ENCODE data around the gene MAP1LC3B2. TPM values are rescaled to one million over a fixed set of nuclear protein-coding genes. Genes with fewer than 3 reads are reported as not detected.

The MAP1LC3B2 gene
- total RNA-seq, 1 experiment from 2014 or later = not detected

DNA sequence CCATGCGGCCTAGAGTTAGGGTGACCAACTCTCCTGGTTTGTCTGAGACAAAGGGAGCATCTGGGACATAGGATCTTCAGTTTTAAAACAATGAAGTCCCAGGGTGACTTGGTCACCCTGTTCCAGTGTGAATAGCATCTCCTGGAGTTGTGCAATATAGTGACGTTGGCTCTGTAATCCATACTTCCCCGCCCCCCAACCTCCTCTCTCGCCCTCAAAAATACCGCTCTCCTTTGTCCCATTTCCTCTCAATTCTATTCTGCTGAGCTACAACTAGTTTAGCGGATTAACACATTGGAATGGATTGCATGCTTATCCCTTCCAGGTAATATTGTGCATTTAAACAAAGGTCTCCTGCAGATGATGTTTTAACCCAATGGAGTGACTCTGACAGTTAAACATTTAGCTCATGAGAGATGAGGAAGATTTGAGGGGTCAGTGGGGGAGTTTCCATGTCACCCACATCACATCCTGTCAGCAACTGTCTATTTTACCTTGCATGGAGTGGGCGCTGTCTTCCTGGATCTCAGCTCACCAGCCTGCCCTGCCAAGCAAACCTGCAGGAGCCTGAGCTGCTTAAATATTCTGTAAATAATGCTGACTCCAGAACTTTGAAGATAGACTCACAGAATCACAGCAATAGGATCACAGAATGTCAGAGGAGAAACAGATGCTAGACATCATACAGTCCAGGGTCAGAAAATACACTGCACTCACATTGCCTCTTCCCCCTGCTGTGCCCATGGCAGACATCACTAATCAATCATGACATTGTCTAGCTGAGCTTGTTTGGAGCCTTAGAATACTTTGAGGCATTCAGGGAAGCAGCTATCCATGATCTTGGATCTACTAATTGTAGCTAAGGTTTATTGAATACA, 43.0 kb downstream of the MAP1LC3B2 start:
- no peak for DNase-seq (ENCODE audit: low read depth, low spot score)
- in situ Hi-C loops (cut with HindIII; ENCODE audit: low pct_unique_long_range_greater_than_20kb, low sequenced_read_pairs) = no loop called here

DNA sequence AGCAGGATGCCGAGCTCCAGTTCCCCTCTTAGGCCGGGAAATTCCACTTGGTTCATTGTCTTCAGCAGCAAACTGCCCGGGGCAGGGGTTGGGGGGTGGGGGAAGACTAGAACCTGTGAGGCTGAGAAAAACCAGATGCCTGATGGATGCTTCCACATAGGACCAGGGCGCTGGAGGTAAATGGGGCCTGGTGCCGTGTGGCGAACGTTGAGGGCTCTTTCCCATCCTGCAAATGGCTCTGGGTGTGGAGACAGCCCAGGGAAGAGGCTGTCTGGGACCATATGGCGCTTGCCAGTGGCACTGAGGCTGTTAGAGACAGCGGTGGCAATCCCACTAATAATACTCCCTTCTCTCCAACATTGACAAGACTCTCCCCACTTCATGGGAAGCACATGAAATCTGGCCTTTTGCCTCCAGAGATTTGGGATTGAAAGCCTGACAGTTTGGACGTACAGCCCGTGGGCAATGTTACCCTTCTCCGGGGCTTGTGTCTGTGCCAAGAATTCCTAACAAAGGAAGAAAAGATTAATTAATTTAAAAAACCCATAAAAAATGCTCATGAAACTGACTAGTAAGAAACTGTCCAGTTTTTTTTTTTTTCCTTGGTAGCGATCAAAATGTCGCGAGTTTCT, 44.5 kb downstream of the MAP1LC3B2 start:
- no peak for DNase-seq (ENCODE audit: low read depth, low spot score)
- in situ Hi-C loops (cut with HindIII; ENCODE audit: low pct_unique_long_range_greater_than_20kb, low sequenced_read_pairs) = no loop called here

DNA sequence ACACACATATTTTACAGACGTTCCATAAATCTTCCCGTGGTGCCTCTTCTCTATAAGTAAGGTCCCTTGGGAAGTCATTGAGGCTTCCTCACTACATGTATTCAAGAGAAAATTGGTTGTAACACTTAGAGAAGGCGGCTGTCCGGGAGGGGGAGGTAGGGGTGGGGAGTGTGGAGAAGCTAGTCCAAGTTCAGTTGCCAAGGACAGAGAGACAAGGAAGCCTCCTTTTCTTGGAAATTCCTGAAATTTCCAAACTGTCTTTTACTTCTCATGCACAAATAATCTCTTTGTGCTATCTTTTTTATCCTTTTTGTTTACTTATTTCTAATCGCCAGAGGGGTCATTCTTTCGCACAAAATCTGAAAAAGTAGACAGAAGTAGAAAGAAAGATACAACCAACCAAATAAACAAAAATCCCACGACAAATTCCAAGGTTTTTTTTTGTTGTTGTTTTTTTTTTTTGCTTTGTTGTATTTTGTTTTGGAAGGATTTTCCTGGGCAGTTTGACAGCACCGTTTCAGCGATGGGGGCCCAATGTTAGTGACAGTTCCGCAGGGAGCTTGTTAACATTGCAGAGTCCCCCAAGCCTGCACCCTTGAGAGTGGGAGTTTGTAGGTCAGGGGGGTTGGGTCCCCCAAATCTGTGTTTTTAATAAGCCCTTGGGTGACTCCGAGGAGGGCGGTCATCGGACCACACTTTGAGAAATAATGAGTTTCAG, 45.2 kb downstream of the MAP1LC3B2 start:
- peak; percentile 90 for DNase-seq (ENCODE audit: low read depth, low spot score)

DNA sequence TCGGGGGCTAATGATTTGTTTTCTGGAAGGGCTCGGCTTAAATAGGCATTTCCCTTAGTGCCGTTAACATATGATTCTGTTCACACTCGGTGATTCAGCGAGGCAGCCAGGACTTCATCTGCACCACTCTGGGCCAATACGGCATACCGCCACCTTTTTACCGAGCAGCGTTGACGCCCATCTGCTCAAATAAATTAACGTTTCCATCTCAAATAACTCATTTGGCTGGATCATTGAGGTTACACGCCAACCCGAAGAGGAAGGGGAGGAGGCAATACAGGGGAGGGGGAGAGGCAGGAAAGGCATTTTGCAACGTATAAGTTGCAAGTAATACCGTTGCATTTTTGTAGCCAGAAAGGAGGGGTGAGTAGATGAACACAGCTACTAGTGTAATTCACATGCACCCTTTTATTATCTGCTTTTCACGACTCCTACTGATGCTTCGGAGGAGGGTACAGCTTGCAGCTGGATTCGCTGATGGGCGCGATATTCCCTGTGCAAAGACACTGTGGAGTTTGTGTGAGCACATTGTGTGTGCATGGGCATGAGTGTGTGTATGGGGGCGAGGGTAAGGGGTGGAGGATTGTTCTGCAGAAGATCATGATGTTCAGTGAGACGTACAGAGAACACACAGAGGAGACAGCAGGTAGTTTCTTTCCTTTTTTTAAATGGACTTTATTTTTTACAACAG, 45.9 kb downstream of the MAP1LC3B2 start:
- in situ Hi-C loops (cut with HindIII; ENCODE audit: low pct_unique_long_range_greater_than_20kb, low sequenced_read_pairs) = no loop called here

More for the DNA sequence above, 45.2 kb downstream of the MAP1LC3B2 start:
- in situ Hi-C loops (cut with HindIII; ENCODE audit: low pct_unique_long_range_greater_than_20kb, low sequenced_read_pairs) = no loop called here

DNA sequence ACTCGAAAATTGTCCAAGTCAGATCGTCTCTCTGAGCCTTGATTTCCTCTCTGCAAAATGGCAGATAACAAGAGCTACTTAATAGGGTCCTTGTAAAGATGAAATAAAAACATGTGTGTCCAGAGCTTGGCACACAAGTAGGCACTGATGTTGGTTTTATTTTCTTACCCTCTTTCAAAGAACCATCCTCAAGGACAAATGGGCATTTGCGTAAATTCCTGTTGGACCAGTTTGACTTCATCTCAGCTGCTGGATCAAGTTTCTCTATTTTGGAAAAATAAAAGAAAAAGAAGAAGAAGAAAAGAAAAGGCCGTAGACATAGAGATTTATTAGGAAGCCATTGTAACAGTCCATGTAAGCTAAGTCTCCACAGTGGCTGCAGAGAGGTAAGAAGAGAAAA, 47.2 kb downstream of the MAP1LC3B2 start:
- in situ Hi-C loops (cut with HindIII; ENCODE audit: low pct_unique_long_range_greater_than_20kb, low sequenced_read_pairs) = no loop called here
- DNase-seq (ENCODE audit: low read depth, low spot score) = no peak

More for the DNA sequence above, 45.9 kb downstream of the MAP1LC3B2 start:
- DNase-seq (ENCODE audit: low read depth, low spot score) = no peak

DNA sequence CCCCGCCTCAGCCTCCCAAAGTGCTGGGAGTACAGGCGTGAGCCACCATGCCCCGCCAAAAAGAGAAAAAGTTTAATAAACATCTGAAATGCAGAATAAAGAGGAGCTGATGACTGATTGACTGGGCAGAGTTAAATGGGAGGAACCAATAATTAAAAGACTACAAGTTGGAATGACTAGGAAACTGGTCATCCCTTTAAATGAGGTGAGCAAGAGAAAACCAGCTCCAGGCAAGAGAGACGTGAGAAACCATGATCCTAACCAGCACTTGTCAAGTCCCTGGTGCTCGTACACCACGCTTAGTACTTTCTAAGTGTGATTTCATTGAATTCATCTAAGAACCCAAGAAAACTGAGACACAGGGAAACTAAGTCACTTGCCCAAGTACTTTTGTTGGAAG, 47.9 kb downstream of the MAP1LC3B2 start:
- no peak for DNase-seq (ENCODE audit: low read depth, low spot score)
- in situ Hi-C loops (cut with HindIII; ENCODE audit: low pct_unique_long_range_greater_than_20kb, low sequenced_read_pairs) = no loop called here

DNA sequence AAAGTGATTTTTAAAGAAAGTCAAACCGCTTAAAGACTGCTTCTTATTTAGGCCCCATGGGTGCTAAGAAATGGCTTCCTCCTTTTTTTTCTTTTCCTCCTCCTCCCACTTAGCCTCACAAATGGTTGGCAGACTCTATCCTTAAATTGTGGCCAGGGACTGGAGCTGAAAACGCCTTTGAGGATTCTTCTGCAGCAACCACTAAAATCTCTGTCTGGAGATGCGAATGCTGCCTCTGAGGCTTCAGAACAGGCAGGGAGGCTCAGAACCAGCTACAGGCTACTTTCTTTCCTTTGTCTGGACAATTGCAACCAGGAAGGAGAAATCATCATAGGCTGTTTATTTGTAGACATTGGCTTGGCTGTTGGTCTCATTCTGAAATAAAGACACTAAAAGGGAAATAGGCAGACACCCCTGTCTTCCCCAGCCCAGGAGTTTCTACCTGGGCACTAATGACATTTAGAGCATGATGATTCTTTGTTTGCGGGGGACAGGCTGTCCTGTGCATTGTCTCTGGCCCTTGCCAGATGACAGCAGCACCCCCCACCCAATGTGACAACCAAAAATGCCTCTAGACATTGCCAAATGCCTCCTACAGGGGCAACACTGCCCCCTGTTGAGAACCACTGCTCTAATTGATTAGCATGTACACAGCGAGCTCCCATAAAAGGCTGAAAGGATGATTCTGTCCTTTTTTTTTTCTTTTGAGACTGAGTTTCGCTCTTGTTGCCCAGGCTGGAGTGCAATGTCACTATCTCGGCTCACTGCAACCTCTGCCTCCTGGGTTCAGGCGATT, 50.3 kb downstream of the MAP1LC3B2 start:
- DNase-seq (ENCODE audit: low read depth, low spot score) = peak; percentile 70
- in situ Hi-C loops (cut with HindIII; ENCODE audit: low pct_unique_long_range_greater_than_20kb, low sequenced_read_pairs) = no loop called here

DNA sequence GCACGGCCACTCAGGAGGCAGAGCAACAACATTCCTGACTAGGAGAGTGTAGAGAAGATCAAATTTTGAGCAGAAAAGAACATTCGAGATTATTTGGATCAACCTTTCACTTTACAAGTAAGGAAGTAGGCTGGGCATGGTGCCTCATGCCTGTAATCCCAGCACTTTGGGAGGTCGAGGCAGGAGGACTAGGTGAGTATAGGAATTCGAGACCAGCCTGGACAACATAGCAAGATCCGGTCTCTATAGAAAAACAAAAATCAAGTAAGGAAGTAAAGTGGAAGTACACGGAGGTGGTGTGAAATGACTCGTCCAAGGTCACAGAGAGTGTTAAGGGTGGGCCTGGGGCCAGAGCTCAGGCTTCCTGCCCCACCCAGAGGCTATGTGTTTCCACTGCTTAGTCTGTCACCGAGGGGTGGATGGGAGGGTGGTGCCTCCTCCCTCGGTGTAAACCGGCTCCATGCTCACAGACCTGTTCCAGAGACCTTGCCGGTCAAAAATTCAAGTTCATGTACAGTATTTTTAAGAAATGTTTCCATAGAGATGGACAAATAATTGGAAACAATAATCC, 51.9 kb downstream of the MAP1LC3B2 start:
- no peak for DNase-seq (ENCODE audit: low read depth, low spot score)
- in situ Hi-C loops (cut with HindIII; ENCODE audit: low pct_unique_long_range_greater_than_20kb, low sequenced_read_pairs) = no loop called here

DNA sequence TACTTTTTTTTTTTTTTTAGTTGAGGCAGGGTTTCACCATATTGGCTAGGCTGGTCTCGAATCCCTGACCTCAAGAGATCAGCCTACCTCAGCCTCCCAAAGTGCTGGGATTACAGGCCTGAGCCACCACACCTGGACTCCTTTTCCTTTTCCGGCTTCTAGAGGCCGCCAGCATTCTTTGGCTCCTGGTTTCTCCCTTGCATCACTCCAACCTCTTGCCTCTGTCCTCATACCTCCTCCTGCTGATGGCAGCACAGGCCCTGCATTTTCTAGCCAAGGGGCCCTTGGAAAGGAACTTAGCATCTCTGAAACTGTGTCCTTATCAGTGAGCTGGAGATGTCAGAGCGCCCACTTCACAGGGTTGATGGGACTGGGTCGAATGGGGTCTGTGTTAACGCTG, 53.3 kb downstream of the MAP1LC3B2 start:
- in situ Hi-C loops (cut with HindIII; ENCODE audit: low pct_unique_long_range_greater_than_20kb, low sequenced_read_pairs) = no loop called here
- DNase-seq (ENCODE audit: low read depth, low spot score) = no peak

DNA sequence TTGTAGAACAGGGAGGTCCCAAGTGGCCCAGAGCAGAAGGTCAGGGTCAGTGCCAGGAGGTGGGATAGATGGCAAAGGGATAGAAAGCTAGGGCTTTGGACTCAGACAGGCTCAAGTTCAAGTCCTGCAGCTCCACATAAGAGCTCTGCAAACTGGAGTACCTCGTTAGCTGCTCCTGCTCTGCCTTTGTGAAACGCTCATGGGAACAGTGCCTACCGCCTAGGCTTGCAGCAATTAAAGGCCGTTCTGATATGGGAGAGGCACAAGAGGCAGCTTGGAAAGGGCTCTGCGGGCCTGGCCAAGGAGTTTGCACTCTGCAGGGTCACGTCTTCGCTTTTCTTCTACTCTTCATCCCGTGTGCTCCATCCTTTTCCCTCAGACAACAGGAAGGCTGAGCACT, 54.1 kb downstream of the MAP1LC3B2 start:
- no peak for DNase-seq (ENCODE audit: low read depth, low spot score)
- in situ Hi-C loops (cut with HindIII; ENCODE audit: low pct_unique_long_range_greater_than_20kb, low sequenced_read_pairs) = no loop called here

DNA sequence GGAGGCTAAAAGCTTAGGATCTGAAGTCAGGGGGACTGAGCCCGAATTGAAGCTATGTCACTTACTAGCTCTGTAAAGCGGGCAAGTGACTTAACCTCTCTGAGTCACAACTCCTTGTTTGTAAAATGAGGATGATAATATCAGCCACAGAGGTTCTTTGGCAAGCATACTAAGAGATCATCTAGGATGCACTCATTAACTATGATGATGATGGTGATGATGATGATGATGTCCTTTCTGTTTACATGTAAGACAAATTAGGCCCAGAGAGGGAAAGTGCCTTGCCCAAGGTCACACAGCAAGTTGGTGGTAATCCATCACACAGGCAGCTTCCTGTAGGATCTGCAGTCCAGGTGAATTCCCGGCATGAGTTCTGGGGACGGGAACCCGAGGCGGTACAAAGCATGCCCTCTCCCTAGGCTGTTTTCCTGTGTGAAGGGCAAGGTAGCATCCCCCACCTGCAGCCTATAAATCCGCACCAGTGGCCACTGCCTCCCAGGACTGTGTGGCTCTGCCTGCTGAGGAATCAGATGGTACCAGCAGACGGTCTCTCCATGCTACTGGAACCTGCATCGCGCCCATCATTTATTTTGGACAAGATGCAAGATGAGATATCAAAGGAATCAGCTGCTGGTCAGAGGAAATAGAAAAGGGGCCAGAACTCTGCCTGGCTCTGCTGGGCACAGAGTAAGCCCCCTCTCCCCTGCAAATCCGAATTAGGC, 55.2 kb downstream of the MAP1LC3B2 start:
- no peak for DNase-seq (ENCODE audit: low read depth, low spot score)
- in situ Hi-C loops (cut with HindIII; ENCODE audit: low pct_unique_long_range_greater_than_20kb, low sequenced_read_pairs) = no loop called here

DNA sequence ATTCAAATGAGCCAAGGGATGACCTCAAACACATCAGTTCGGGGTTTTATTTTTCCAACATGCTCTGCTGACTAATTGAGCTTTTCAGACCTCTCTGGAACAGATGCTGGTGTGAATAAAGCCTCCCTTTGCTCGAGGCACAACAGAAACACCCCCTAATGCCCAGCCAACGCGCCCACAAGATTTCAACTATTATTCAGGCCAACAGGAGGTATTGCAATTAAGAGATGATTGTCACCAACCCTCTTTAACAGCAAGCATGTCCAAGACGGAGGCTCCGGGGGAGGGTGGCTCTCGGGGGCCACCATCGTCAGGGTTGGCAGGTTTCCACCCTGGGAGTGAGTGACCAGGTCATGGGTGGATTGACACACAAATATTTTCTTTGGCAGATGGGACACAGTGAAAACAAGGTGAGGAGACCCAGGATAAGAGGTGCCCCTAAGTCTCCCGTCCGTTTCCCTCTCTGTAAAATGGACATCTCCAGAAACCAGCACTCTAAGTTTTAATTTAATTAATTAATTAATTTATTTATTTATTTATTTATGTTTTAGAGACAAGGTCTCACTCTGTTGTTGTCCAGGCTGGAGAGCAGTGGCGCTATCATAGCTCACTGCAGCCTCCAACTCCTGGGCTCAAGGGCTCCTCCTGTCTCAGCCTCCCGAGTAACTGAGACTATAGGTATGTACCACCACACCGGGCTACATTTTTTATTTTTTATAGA, 56.1 kb downstream of the MAP1LC3B2 start:
- DNase-seq (ENCODE audit: low read depth, low spot score) = no peak
- in situ Hi-C loops (cut with HindIII; ENCODE audit: low pct_unique_long_range_greater_than_20kb, low sequenced_read_pairs) = no loop called here

DNA sequence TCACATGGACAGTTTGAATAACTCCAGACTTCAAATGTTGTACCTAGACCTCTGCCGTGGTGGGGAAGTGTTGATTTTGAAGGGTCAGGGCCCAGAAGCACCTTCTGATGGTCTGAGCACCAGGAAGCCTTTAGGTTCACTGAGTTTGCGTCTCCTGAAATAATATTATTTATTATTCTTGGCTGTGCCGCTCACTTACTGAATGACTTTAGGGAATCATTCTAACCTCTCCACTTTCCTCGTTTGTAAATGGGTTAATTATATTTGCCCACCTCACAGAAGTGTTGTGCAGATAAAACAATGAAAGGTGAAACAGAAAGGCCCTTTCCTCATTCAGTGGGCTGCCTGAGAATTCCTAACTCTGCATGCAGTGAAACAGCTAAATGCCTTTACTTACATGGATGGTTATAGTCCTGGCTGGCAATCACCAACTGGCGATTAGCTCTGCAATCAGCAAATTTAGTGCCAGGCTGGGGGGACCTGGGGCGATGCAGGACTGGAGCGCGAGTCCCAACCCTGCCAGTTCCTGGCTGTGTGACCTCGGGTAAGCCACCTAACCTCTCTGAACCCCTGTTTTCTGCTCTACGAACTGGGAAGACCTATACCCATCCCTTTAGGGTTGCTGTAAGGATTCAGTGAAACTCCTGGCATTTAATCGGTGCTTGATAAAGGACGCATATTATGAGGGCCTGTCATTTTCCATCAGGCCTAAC, 57.5 kb downstream of the MAP1LC3B2 start:
- no peak for DNase-seq (ENCODE audit: low read depth, low spot score)
- in situ Hi-C loops (cut with HindIII; ENCODE audit: low pct_unique_long_range_greater_than_20kb, low sequenced_read_pairs) = no loop called here

DNA sequence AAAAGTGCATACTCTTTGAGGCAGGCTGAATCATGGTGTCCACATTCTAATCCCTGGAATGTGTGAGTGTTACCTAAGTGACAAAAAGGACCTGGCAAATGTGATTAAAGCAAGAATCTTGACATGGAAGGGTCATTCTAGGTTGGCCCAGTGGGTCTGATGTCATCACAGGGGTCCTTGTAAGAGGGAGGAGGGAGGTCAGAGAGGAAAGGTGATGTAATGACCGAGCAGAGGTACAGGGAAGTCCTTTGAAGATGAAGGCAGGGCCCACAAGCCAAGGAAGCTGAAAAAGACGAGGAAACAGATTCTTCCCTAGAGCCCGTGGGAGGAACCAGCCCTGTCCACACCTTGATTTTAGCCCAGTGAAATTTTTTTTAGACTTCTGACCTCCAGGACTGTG, 60.1 kb downstream of the MAP1LC3B2 start:
- no peak for DNase-seq (ENCODE audit: low read depth, low spot score)
- in situ Hi-C loops (cut with HindIII; ENCODE audit: low pct_unique_long_range_greater_than_20kb, low sequenced_read_pairs) = no loop called here

DNA sequence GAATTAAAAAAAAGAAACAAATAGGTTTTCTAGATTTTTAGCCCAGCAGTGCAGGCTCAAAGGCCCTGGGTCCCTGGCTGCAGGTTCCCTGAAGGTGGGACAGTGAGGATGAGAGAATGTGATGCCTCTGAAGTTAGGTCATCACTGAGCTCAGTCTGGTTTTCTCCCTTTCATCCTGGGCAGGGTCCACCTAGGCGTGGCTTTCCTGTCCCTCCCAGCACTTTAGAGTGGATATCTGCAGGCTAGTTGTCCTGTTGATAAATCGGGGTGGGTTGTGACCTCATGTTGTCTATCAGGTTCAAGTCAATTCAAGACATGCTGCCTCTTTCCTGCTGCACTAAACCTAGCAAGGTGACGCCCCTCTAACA, 60.9 kb downstream of the MAP1LC3B2 start:
- in situ Hi-C loops (cut with HindIII; ENCODE audit: low pct_unique_long_range_greater_than_20kb, low sequenced_read_pairs) = no loop called here
- no peak for DNase-seq (ENCODE audit: low read depth, low spot score)

Measured in SK-MEL-5 (cell line).